Endodermal cell (in vitro differentiated cells): ENCODE results near the gene IGHMBP2. TPM values are rescaled to one million over a fixed set of nuclear protein-coding genes. Genes with fewer than 3 reads are reported as not detected.

Source experiments
- DNase-seq: peaks from one replicate; pipeline ENCODE4 v3.0.0-alpha.2; 2017
- H3K27ac ChIP-seq: 2 replicates; pipeline ENCODE4 v1.5.1; 2013; ENCODE audit warnings: mild to moderate bottlenecking, low read depth, low read length, moderate library complexity
- H3K27me3 ChIP-seq: 2 replicates; pipeline ENCODE4 v1.6.1; 2013; ENCODE audit warnings: mild to moderate bottlenecking, low read length, moderate library complexity; ENCODE audit not compliant: insufficient read depth, control insufficient read depth, poor library complexity, severe bottlenecking
- H3K36me3 ChIP-seq: 2 replicates; pipeline ENCODE4 v1.7.0; 2013; ENCODE audit warnings: mild to moderate bottlenecking, low read length, moderate library complexity; ENCODE audit not compliant: control insufficient read depth, insufficient read depth
- H3K4me1 ChIP-seq: one replicate; pipeline ENCODE4 v1.7.0; 2013; ENCODE audit warnings: low read length; ENCODE audit not compliant: control insufficient read depth, insufficient read depth
- H3K4me3 ChIP-seq: 2 replicates; pipeline ENCODE4 v1.5.1; 2013; ENCODE audit warnings: mild to moderate bottlenecking, low read length, moderate library complexity
- H3K9ac ChIP-seq: 2 replicates; pipeline ENCODE4 v1.6.1; 2013; ENCODE audit warnings: mild to moderate bottlenecking, low read length, moderate library complexity; ENCODE audit not compliant: poor library complexity, severe bottlenecking; ENCODE audit errors: extremely low read depth
- H3K9me3 ChIP-seq: 2 replicates; pipeline ENCODE4 v1.6.1; 2013; ENCODE audit warnings: mild to moderate bottlenecking, low read length, moderate library complexity; ENCODE audit not compliant: control insufficient read depth
- H3K27ac Mint-ChIP-seq: 2 replicates; pipeline ENCODE4 v1.8.0; 2020; ENCODE audit warnings: mixed read lengths
- H3K27me3 Mint-ChIP-seq: 2 replicates; pipeline ENCODE4 v1.8.0; 2021; ENCODE audit warnings: mild to moderate bottlenecking, mixed read lengths; ENCODE audit not compliant: insufficient read depth
- H3K36me3 Mint-ChIP-seq: 2 replicates; pipeline ENCODE4 v1.8.0; 2020; ENCODE audit warnings: low read depth, mixed read lengths
- H3K4me1 Mint-ChIP-seq: 2 replicates; pipeline ENCODE4 v1.8.0; 2020; ENCODE audit warnings: mixed read lengths
- H3K4me3 Mint-ChIP-seq: 2 replicates; pipeline ENCODE4 v1.8.0; 2020; ENCODE audit warnings: mild to moderate bottlenecking, moderate library complexity, mixed read lengths
- H3K9me3 Mint-ChIP-seq: 2 replicates; pipeline ENCODE4 v1.8.0; 2020; ENCODE audit warnings: mild to moderate bottlenecking, mixed read lengths
- WGBS, 2 experiments: methylation state at CpG; one replicate each; pipeline versions ENCODE4 v1.1.5 to v1.1.7; 2013; ENCODE audit warnings: missing lambda C conversion rate in 2 of 2, mixed read lengths in 1 of 2; ENCODE audit not compliant: insufficient coverage in 1 of 2, insufficient read length in 1 of 2; 5-methylcytosine and 5-hydroxymethylcytosine counted together
- total RNA-seq, 2 donors: library from RNA; stranded (reverse); fragmentation: NEBNext Ultra II Directional in 1 of 2; extraction: Animal tissue kit (Norgen Biotek cat#: 25700) in 1 of 2; gene quantifications; 2 replicates in 1 of 2; 3 replicates in 1 of 2; pipeline ENCODE4 v1.2.1, GENCODE V29; 2021
- TF ChIP-seq, protein P1 (sequence below): fragments of 200-600 bp; sonication (generic); conservative IDR thresholded peaks from 2 replicates; pipeline ENCODE4 v1.5.0; 2021; ENCODE audit warnings: antibody characterized with exemption, mild to moderate bottlenecking

Gene IGHMBP2
- total RNA-seq, 2 donors from 2014 or later: 23.9 to 28.3 TPM

DNA sequence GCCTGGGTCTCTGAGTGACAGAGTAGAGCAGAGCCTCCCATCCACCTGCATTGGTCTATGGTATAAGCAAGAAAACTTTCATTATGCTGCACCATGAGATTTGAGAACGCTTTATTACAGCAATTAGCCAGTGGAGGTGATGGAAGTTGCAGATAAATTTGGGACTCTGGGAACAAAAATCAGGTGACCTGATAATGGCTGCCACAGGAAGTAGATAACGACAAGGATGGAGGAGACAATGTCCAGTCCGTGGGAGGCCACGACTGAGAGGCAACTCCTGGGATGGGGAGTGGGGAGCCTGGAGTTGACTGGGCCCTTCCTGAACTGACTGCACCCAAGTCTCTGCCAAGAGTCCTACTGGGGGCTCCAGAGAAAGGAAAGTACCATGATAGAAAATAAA lies 72.4 kb downstream of the IGHMBP2 start:
- H3K4me1 Mint-ChIP-seq: no peaks in the 10 kb centered on the region
- H3K27ac Mint-ChIP-seq: no peak overlapping the region
- H3K36me3 Mint-ChIP-seq: no peaks in the 10 kb centered on the region
- no peaks in the 10 kb centered on the region for H3K27me3 Mint-ChIP-seq
- Histone ChIP-seq H3K4me1 (no peaks in the 10 kb centered on the region), H3K4me3 (no peak overlapping the region), H3K36me3 (no peaks in the 10 kb centered on the region), H3K27me3 (no peaks in the 10 kb centered on the region), H3K9ac (no peak overlapping the region), H3K9me3 (peaks cover 8% of the 10 kb centered on the region), H3K27ac (no peak overlapping the region)
- WGBS, 2 experiments: 77 to 84% methylated on average over 4 of the region's 4 CpGs
- no peak overlapping the region for H3K4me3 Mint-ChIP-seq
- H3K9me3 Mint-ChIP-seq: peaks cover 6% of the 10 kb centered on the region
- TF ChIP-seq, protein P1, sequence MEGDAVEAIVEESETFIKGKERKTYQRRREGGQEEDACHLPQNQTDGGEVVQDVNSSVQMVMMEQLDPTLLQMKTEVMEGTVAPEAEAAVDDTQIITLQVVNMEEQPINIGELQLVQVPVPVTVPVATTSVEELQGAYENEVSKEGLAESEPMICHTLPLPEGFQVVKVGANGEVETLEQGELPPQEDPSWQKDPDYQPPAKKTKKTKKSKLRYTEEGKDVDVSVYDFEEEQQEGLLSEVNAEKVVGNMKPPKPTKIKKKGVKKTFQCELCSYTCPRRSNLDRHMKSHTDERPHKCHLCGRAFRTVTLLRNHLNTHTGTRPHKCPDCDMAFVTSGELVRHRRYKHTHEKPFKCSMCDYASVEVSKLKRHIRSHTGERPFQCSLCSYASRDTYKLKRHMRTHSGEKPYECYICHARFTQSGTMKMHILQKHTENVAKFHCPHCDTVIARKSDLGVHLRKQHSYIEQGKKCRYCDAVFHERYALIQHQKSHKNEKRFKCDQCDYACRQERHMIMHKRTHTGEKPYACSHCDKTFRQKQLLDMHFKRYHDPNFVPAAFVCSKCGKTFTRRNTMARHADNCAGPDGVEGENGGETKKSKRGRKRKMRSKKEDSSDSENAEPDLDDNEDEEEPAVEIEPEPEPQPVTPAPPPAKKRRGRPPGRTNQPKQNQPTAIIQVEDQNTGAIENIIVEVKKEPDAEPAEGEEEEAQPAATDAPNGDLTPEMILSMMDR: no peak
- DNase-seq: no peak

DNA sequence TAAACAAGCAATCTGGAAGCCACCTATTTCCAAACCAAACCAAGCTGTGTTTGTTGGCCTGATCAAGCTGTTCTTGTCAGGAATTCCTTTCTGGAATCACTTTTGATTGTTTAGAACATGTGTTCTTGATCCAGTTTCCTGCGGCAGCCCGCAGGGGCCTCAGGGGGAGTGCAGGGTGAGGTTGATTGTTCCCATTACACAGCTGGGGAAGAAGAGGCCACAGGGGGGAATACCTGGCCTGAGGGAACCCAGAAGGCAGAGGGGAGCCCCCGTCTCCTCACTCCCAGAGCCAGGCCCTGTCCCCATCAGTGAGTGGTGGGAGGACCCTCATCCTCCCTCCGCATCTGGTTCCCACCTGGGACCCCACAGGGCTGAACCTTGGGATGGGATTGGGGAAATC lies 72.9 kb downstream of the IGHMBP2 start:
- Histone ChIP-seq H3K4me1 (no peaks in the 10 kb centered on the region), H3K27ac (no peak overlapping the region), H3K27me3 (no peaks in the 10 kb centered on the region), H3K9ac (no peak overlapping the region), H3K4me3 (no peak overlapping the region), H3K9me3 (peaks cover 8% of the 10 kb centered on the region), H3K36me3 (no peaks in the 10 kb centered on the region)
- H3K4me1 Mint-ChIP-seq: no peaks in the 10 kb centered on the region
- no peaks in the 10 kb centered on the region for H3K27me3 Mint-ChIP-seq
- DNase-seq: no peak
- H3K36me3 Mint-ChIP-seq: no peaks in the 10 kb centered on the region
- peaks cover 6% of the 10 kb centered on the region for H3K9me3 Mint-ChIP-seq
- H3K4me3 Mint-ChIP-seq: no peak overlapping the region
- no peak overlapping the region for H3K27ac Mint-ChIP-seq
- TF ChIP-seq, protein P1: no peak
- WGBS, 2 experiments: 92 to 96% methylated on average over 2 to 4 of the region's 4 CpGs

DNA sequence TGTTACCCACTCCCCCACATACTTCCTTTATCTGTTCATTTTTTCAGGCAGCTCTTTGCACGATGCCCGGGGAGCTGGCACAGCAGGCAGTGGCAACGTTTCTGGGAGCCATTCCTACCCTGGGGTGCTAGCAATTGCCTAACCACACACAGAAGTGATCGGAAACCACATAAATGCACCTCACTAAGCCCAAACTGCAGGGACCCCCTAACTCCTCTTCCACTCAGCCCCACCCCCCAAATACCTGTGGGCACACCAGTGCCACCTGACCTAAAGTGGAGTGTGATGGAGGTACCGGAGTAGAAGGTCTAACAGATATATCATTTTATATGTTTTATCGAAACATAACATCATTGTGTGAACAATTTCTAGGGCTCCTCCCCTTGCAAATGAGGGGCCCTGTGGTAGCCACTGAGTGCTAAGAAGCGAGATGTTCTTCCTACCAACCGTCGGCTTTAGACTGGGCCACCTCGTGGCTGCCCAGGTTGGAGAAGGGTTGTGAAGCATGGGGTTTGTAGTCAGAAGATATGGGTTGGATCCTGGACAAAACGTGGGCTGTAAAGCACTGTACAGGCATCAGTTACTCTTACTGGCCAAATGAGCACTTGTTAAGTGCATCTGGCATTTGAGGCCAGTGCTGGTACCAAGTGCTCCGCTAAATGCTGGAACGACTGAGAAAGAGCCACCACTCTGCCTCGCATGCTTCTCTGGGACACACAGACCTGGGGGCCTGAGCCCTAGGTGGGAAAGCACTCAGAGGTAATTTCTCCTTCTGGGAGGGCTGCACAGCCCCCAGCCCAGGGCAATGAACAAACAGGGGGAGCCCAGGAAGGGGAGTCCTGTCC lies 74.3 kb downstream of the IGHMBP2 start:
- H3K36me3 Mint-ChIP-seq: no peaks in the 10 kb centered on the region
- Histone ChIP-seq H3K36me3 (no peaks in the 10 kb centered on the region), H3K9ac (no peak overlapping the region), H3K9me3 (peaks cover 8% of the 10 kb centered on the region), H3K27me3 (no peaks in the 10 kb centered on the region), H3K27ac (no peak overlapping the region), H3K4me1 (no peaks in the 10 kb centered on the region), H3K4me3 (no peak overlapping the region)
- no peaks in the 10 kb centered on the region for H3K27me3 Mint-ChIP-seq
- no peaks in the 10 kb centered on the region for H3K4me1 Mint-ChIP-seq
- DNase-seq: peak; percentile 36
- 87 to 91% methylated on average over 8 to 13 of the region's 14 CpGs for WGBS, 2 experiments
- no peak overlapping the region for H3K27ac Mint-ChIP-seq
- TF ChIP-seq, protein P1: no peak
- no peak overlapping the region for H3K4me3 Mint-ChIP-seq
- H3K9me3 Mint-ChIP-seq: peaks cover 6% of the 10 kb centered on the region
